B cell (primary cell): ENCODE results near the gene SLC24A3.

Source experiments
- EZH2 ChIP-seq: IDR thresholded peaks from 2 replicates; pipeline ENCODE4 v1.6.1; 2012; ENCODE audit warnings: borderline replicate concordance, low read depth, mild to moderate bottlenecking, moderate library complexity, low read length; ENCODE audit not compliant: insufficient read depth, poor library complexity, severe bottlenecking
- TF ChIP-seq, protein P1 (sequence below): fragments of 200-600 bp; IDR thresholded peaks from one replicate; pipeline ENCODE4 v1.8.0; 2022; ENCODE audit warnings: antibody characterized with exemption, mild to moderate bottlenecking

- TF ChIP-seq, protein P1, sequence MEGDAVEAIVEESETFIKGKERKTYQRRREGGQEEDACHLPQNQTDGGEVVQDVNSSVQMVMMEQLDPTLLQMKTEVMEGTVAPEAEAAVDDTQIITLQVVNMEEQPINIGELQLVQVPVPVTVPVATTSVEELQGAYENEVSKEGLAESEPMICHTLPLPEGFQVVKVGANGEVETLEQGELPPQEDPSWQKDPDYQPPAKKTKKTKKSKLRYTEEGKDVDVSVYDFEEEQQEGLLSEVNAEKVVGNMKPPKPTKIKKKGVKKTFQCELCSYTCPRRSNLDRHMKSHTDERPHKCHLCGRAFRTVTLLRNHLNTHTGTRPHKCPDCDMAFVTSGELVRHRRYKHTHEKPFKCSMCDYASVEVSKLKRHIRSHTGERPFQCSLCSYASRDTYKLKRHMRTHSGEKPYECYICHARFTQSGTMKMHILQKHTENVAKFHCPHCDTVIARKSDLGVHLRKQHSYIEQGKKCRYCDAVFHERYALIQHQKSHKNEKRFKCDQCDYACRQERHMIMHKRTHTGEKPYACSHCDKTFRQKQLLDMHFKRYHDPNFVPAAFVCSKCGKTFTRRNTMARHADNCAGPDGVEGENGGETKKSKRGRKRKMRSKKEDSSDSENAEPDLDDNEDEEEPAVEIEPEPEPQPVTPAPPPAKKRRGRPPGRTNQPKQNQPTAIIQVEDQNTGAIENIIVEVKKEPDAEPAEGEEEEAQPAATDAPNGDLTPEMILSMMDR, result no peak
- no peak for TF ChIP-seq EZH2
These were observed 261.5 kb downstream of the SLC24A3 start for GRCh38 chr20:19473922-19474286.
